GM23248 (cell line): ENCODE measurements around the gene EPN3. TPM values are rescaled to one million over a fixed set of nuclear protein-coding genes. Genes with fewer than 3 reads are reported as not detected.
A peak's percentile ranks its signal among the peaks of the same experiment; 100 is the strongest.

Experiments used
- DNase-seq: peaks from one replicate; pipeline ENCODE4 v3.0.0-alpha.2; 2015
- H2AFZ ChIP-seq: fragments of 200-600 bp; sonication (generic); 2 replicates; pipeline ENCODE4 v1.6.1; 2016; ENCODE audit warnings: antibody characterized with exemption
- H3F3A ChIP-seq: fragments of 200-600 bp; sonication (generic); 2 replicates; pipeline ENCODE4 v1.6.1; 2016; ENCODE audit warnings: mild to moderate bottlenecking, antibody characterized with exemption, mixed run types; ENCODE audit not compliant: insufficient read depth
- H3K27ac ChIP-seq: fragments of 200-600 bp; sonication (generic); 2 replicates; pipeline ENCODE4 v1.5.1; 2016; ENCODE audit warnings: mild to moderate bottlenecking
- H3K27me3 ChIP-seq: fragments of 200-600 bp; sonication (generic); replicated peaks from 2 replicates; pipeline ENCODE4 v1.6.1; 2016; ENCODE audit warnings: mild to moderate bottlenecking; ENCODE audit not compliant: insufficient read depth
- H3K36me3 ChIP-seq: fragments of 200-600 bp; sonication (generic); 2 replicates; pipeline ENCODE4 v1.6.1; 2016; ENCODE audit warnings: low read depth, mild to moderate bottlenecking
- H3K4me1 ChIP-seq: fragments of 200-600 bp; sonication (generic); 2 replicates; pipeline ENCODE4 v1.6.1; 2016; ENCODE audit warnings: mild to moderate bottlenecking; ENCODE audit not compliant: insufficient read depth
- H3K4me2 ChIP-seq: fragments of 200-600 bp; sonication (generic); one replicate; pipeline ENCODE4 v1.6.1; 2016; ENCODE audit warnings: mild to moderate bottlenecking; ENCODE audit not compliant: unreplicated experiment
- H3K4me3 ChIP-seq: fragments of 200-600 bp; sonication (generic); 2 replicates; pipeline ENCODE4 v1.5.1; 2016; ENCODE audit warnings: mild to moderate bottlenecking
- H3K79me2 ChIP-seq: fragments of 200-600 bp; sonication (generic); 2 replicates; pipeline ENCODE4 v1.6.1; 2016; ENCODE audit warnings: mild to moderate bottlenecking; ENCODE audit not compliant: insufficient read depth
- H3K9ac ChIP-seq: fragments of 200-600 bp; sonication (generic); 2 replicates; pipeline ENCODE4 v1.6.1; 2016; ENCODE audit warnings: mild to moderate bottlenecking
- H3K9me2 ChIP-seq: fragments of 200-600 bp; sonication (generic); 2 replicates; pipeline ENCODE4 v1.6.1; 2016; ENCODE audit warnings: mixed run types, mild to moderate bottlenecking, moderate library complexity; ENCODE audit not compliant: insufficient read depth
- H3K9me3 ChIP-seq: fragments of 200-600 bp; sonication (generic); one replicate; pipeline ENCODE4 v1.6.1; 2017; ENCODE audit warnings: low read depth
- H4K20me1 ChIP-seq: fragments of 200-600 bp; sonication (generic); 2 replicates; pipeline ENCODE4 v1.6.0; 2016; ENCODE audit not compliant: insufficient read depth
- EZH2 ChIP-seq: fragments of 200-600 bp; sonication (generic); IDR thresholded peaks from 2 replicates; pipeline ENCODE4 v1.6.1; 2018; ENCODE audit warnings: antibody characterized with exemption, mild to moderate bottlenecking; ENCODE audit not compliant: insufficient read depth, poor library complexity, severe bottlenecking
- EZH2phosphoT487 ChIP-seq: fragments of 200-600 bp; sonication (generic); IDR thresholded peaks from 2 replicates; pipeline ENCODE4 v1.6.1; 2018; ENCODE audit warnings: antibody characterized with exemption, moderate library complexity, mild to moderate bottlenecking, low read depth; ENCODE audit not compliant: insufficient read depth
- WGBS, 2 experiments: methylation state at CpG; one replicate each; pipeline ENCODE4 v1.1.6; 2015 to 2017; ENCODE audit warnings: low lambda C conversion rate in 2 of 2, low coverage in 1 of 2; ENCODE audit errors: missing lambda C conversion rate in 2 of 2; 5-methylcytosine and 5-hydroxymethylcytosine counted together
- in situ Hi-C: fragments of 300-500 bp; cut with MboI; formaldehyde crosslinking; loops from 2 replicates; pipeline ENCODE4 v1.15.0; 2020
- polyA plus RNA-seq: library from polyadenylated mRNA; unstranded; fragments of >200 nt; fragmentation: Nextera tagmentation; extraction: Ambion mirVana; gene quantifications from 2 replicates; pipeline ENCODE4 v1.2.1, GENCODE V29; 2016
- total RNA-seq: library from RNA; depleted of rRNA; stranded (reverse); fragments of >200 nt; shearing (Covaris generic); gene quantifications from 2 replicates; pipeline ENCODE4 v1.2.3, GENCODE V29; 2014

The EPN3 gene
- total and polyA plus RNA-seq, 2 experiments from 2014 or later = not detected

- Histone ChIP-seq H3K4me3 (no peak overlapping the region), H3K4me2 (no peak overlapping the region), H3K27me3 (peaks cover 6% of the 10 kb centered on the region), H3K9me3 (no peaks in the 10 kb centered on the region), H3F3A (peaks cover 10% of the 10 kb centered on the region), H3K4me1 (peaks cover 13% of the 10 kb centered on the region), H3K9me2 (no peaks in the 10 kb centered on the region), H3K9ac (no peak overlapping the region), H4K20me1 (no peaks in the 10 kb centered on the region), H3K27ac (no peak overlapping the region), H3K36me3 (no peaks in the 10 kb centered on the region), H2AFZ (no peak overlapping the region), H3K79me2 (no peaks in the 10 kb centered on the region)
- DNase-seq = no peak
- no peak for TF ChIP-seq EZH2
- no peak for TF ChIP-seq EZH2phosphoT487
- in situ Hi-C loops = no loop called here
- WGBS, 2 experiments = 0 to 2% methylated on average over 1 to 27 of the region's 27 CpGs
Measured at GRCh38 chr17:50561746-50562141, 29.2 kb downstream of the EPN3 start.

- H3F3A ChIP-seq = peaks cover 10% of the 10 kb centered on the region
- in situ Hi-C loops = no loop called here
- H3K9me2 ChIP-seq = no peaks in the 10 kb centered on the region
- TF ChIP-seq EZH2 (peak; percentile 97), EZH2phosphoT487 (peak; percentile 73; the same call in 1 of the 2 replicates)
- no peaks in the 10 kb centered on the region for H3K9me3 ChIP-seq
- no peak overlapping the region for H3K4me2 ChIP-seq
- H3K27me3 ChIP-seq = peaks cover 6% of the 10 kb centered on the region
- no peaks in the 10 kb centered on the region for H3K36me3 ChIP-seq
- no peak overlapping the region for H3K9ac ChIP-seq
- WGBS, 2 experiments = 28 to 30% methylated on average over 22 of the region's 22 CpGs
- H2AFZ ChIP-seq = no peak overlapping the region
- H3K27ac ChIP-seq = no peak overlapping the region
- peaks cover 13% of the 10 kb centered on the region for H3K4me1 ChIP-seq
- H3K4me3 ChIP-seq = no peak overlapping the region
- peak; percentile 37 for DNase-seq
- H4K20me1 ChIP-seq = no peaks in the 10 kb centered on the region
- H3K79me2 ChIP-seq = no peaks in the 10 kb centered on the region
Measured at GRCh38 chr17:50562242-50563091, 29.9 kb downstream of the EPN3 start.

- no peak overlapping the region for H3K9ac ChIP-seq
- H3K27ac ChIP-seq = no peak overlapping the region
- no peak overlapping the region for H3K4me2 ChIP-seq
- peaks cover 6% of the 10 kb centered on the region for H3K27me3 ChIP-seq
- H3K4me1 ChIP-seq = peaks cover 13% of the 10 kb centered on the region
- H3K9me2 ChIP-seq = no peaks in the 10 kb centered on the region
- no peaks in the 10 kb centered on the region for H3K9me3 ChIP-seq
- TF ChIP-seq EZH2phosphoT487 (no peak), EZH2 (no peak)
- 74 to 83% methylated on average over 4 of the region's 4 CpGs for WGBS, 2 experiments
- no peak overlapping the region for H2AFZ ChIP-seq
- in situ Hi-C loops = no loop called here
- no peak overlapping the region for H3K4me3 ChIP-seq
- H3K36me3 ChIP-seq = no peaks in the 10 kb centered on the region
- H3K79me2 ChIP-seq = no peaks in the 10 kb centered on the region
- H4K20me1 ChIP-seq = no peaks in the 10 kb centered on the region
- H3F3A ChIP-seq = peaks cover 7% of the 10 kb centered on the region
- no peak for DNase-seq
Measured at GRCh38 chr17:50563092-50563511, 30.6 kb downstream of the EPN3 start.

GRCh38 chr17:50564916-50565315, 32.4 kb downstream of the EPN3 start:
- TF ChIP-seq EZH2phosphoT487 (no peak), EZH2 (no peak)
- in situ Hi-C loops = no loop called here
- Histone ChIP-seq H3K9me2 (no peaks in the 10 kb centered on the region), H3F3A (peaks cover 3% of the 10 kb centered on the region; the same call in 1 of the 2 replicates), H3K9ac (peak overlapping the region; percentile 71), H3K4me1 (peaks cover 8% of the 10 kb centered on the region), H3K9me3 (no peaks in the 10 kb centered on the region), H3K27ac (peak overlapping the region; percentile 76), H3K36me3 (no peaks in the 10 kb centered on the region), H3K27me3 (peaks cover 6% of the 10 kb centered on the region), H2AFZ (peak overlapping the region; percentile 69), H3K4me3 (peak overlapping the region; percentile 53), H4K20me1 (no peaks in the 10 kb centered on the region), H3K79me2 (no peaks in the 10 kb centered on the region), H3K4me2 (peak overlapping the region; percentile 78)
- WGBS, 2 experiments = 0% methylated on average over 11 to 19 of the region's 19 CpGs
- peak; percentile 93 for DNase-seq
